Measurements from ENCODE around the gene MDM2. TPM values are rescaled to one million over a fixed set of nuclear protein-coding genes. Genes with fewer than 3 reads are reported as not detected.

MDM2 gene
- polyA plus RNA-seq, 10 donors, result 32.3 to 65.6 (median 46.7) TPM

Other genes starting within 250 kb of the MDM2 start
- 100 to 1,000 TPM; 108 to 148 (median 119) TPM for gene RAP1B, start 197.3 kb upstream of the MDM2 start, polyA plus RNA-seq (ENCODE audit: insufficient read length in 10 of 10)
- gene NUP107, start 121.2 kb upstream of the MDM2 start, polyA plus RNA-seq (ENCODE audit: insufficient read length in 10 of 10), result 10 to 100 TPM; 36.8 to 65.1 (median 43.8) TPM
- 10 to 100 TPM; 13.2 to 25.5 (median 16.4) TPM for gene SLC35E3, start 62.0 kb upstream of the MDM2 start, polyA plus RNA-seq (ENCODE audit: insufficient read length in 10 of 10)
- gene CPM, start 125.0 kb downstream of the MDM2 start, polyA plus RNA-seq (ENCODE audit: insufficient read length in 10 of 10), result 1 to 10 TPM; 2.7 to 6.0 (median 4.0) TPM

All from muscle of back (tissue), 10 donors.